ENCODE data around the gene NOC4L. TPM values are rescaled to one million over a fixed set of nuclear protein-coding genes. Genes with fewer than 3 reads are reported as not detected.

NOC4L gene
- total and polyA plus RNA-seq, 2 of the 4 experiments (the other 2 are of a cell fraction), result 5.2 to 13.4 TPM

GRCh38 chr12:132099739-132100138 is 44.5 kb upstream of the NOC4L start (continued):
- TF ChIP-seq MXI1 (IDR thresholded peaks at IDR 0.05; ENCODE audit: borderline replicate concordance, low read depth, low read length) (no peak), ELK1 (IDR thresholded peaks at IDR 0.05; ENCODE audit: borderline replicate concordance, low read depth, low read length) (no peak)

- H3K79me1 ChIP-seq (ENCODE audit: low read depth in 1 of 2, low read length in 2 of 2), result peaks cover 6 to 10% of the 10 kb centered on the region in 2 experiments; a peak in 2 of 4 replicates
- dilution Hi-C loops (cut with HindIII; ENCODE audit: low sequenced_read_pairs, unreplicated experiment), result no loop called here
- TF ChIP-seq CEBPB (IDR thresholded peaks at IDR 0.05; ENCODE audit: low read depth, low read length) (no peak), ELK1 (IDR thresholded peaks at IDR 0.05; ENCODE audit: borderline replicate concordance, low read depth, low read length) (no peak), SMC3 (IDR thresholded peaks at IDR 0.05; ENCODE audit: low read depth, low read length) (no peak), MAZ (IDR thresholded peaks at IDR 0.05; ENCODE audit: borderline replicate concordance, low read depth, low read length) (no peak), RFX5 (IDR thresholded peaks at IDR 0.05; ENCODE audit: low read depth, low read length) (no peak), USF2 (IDR thresholded peaks at IDR 0.05; ENCODE audit: low read depth, low read length) (no peak), MXI1 (IDR thresholded peaks at IDR 0.05; ENCODE audit: borderline replicate concordance, low read depth, low read length) (no peak), BHLHE40 (IDR thresholded peaks at IDR 0.05; ENCODE audit: low read depth, low read length) (no peak), CTCF (conservative IDR thresholded peaks at IDR 0.05; ENCODE audit: low read depth, low read length) (no peak)
Measured at GRCh38 chr12:132100306-132101065, 43.8 kb upstream of the NOC4L start.

More at GRCh38 chr12:132100306-132101065, 43.8 kb upstream of the NOC4L start:
- Histone ChIP-seq H3K56ac (ENCODE audit: extremely low read depth, insufficient read depth, low read length) (no peak overlapping the region), H2AFZ (replicated peaks; ENCODE audit: low read length, poor library complexity) (no peak overlapping the region), H2BK20ac (ENCODE audit: low read depth, low read length) (no peak overlapping the region), H3K14ac (replicated peaks; ENCODE audit: low read depth, low read length) (no peak overlapping the region), H2BK5ac (ENCODE audit: low read depth, low read length, poor library complexity, severe bottlenecking) (no peak overlapping the region), H4K91ac (ENCODE audit: insufficient read depth, low read depth, low read length) (no peak overlapping the region), H3K9me1 (ENCODE audit: insufficient read depth, low read length) (0 out of 2 replicates have a peak, but pooled peaks cover 3% of the 10 kb centered on the region), H4K8ac (ENCODE audit: low read depth in 2 of 2, low read length in 2 of 2) (no peak overlapping the region), H4K5ac (ENCODE audit: low read depth, low read length) (no peak overlapping the region), H3K36me3 (ENCODE audit: control insufficient read depth, insufficient read depth, low read length) (peaks cover 15% of the 10 kb centered on the region; the same call in 1 of the 2 replicates), H3K18ac (ENCODE audit: low read depth, low read length) (no peak overlapping the region), H3K4me2 (ENCODE audit: low read depth, low read length) (no peak overlapping the region), H2BK120ac (ENCODE audit: low read depth, low read length) (no peak overlapping the region), H2AK9ac (replicated peaks; ENCODE audit: low read depth, low read length, poor library complexity) (no peak overlapping the region), H3K4me1 (ENCODE audit: control insufficient read depth, insufficient read depth, low read length) (no peaks in the 10 kb centered on the region), H2AK5ac (ENCODE audit: low read depth, low read length) (no peak overlapping the region), H2BK15ac (ENCODE audit: low read depth, low read length) (no peak overlapping the region), H4K20me1 (ENCODE audit: insufficient read depth, low read length) (no peaks in the 10 kb centered on the region; the same call in 1 of the 2 replicates), H3K9ac (ENCODE audit: low read depth, low read length) (no peak overlapping the region), H3K4ac (ENCODE audit: low read depth, low read length) (no peak overlapping the region), H3K27ac (ENCODE audit: insufficient read depth, low read length) (no peak overlapping the region), H3K27me3 (ENCODE audit: control insufficient read depth, insufficient read depth, low read length) (no peaks in the 10 kb centered on the region), H3K4me3 (ENCODE audit: insufficient read depth, low read depth, low read length) (no peak overlapping the region), H3K23ac (ENCODE audit: low read depth, low read length) (no peak overlapping the region), H3K9me3 (ENCODE audit: control insufficient read depth, insufficient read depth, low read length) (no peaks in the 10 kb centered on the region)
- ChIA-PET POLR2A (ENCODE audit: unreplicated experiment) (no interaction called here), CTCF (no interaction called here)
- DNase-seq (no peak), ATAC-seq (ENCODE audit: low read depth) (no peak)
- 94% methylated on average over 3 of the region's 13 CpGs; no CpG with 5 or more reads in 1 of the 2 experiments for WGBS, 2 experiments (ENCODE audit: extremely low coverage in 2 of 2, insufficient read length in 1 of 2)
- intact Hi-C loops (cut with micrococcal nuclease), result no loop called here
- in situ Hi-C loops (cut with MboI; ENCODE audit: low sequenced_read_pairs), result no loop called here
- no TSS peak for BruUV-seq (replicated peaks)
